NCI-H510A (cell line): ENCODE results near the gene PMM2.
"Not testable (repeated sequence)": the region's sequence is repeated elsewhere in the genome, so short reads cannot be mapped to it uniquely, and the experiment has no call there.

Experiments
- DNase-seq: peaks from one replicate; lab custom pipeline; 2025; lab: John Stamatoyannopoulos, UW

The PMM2 gene

GRCh38 chr16:8818504-8819270, 21.0 kb downstream of the PMM2 start:
- DNase-seq = no peak

- no peak for DNase-seq
Observed at GRCh38 chr16:8819411-8820034, 21.9 kb downstream of the PMM2 start.

- DNase-seq = no peak
Observed at GRCh38 chr16:8822403-8822802, 24.8 kb downstream of the PMM2 start.

- DNase-seq = no peak
Observed at GRCh38 chr16:8826278-8826879, 28.7 kb downstream of the PMM2 start.

- DNase-seq = no peak
Observed at GRCh38 chr16:8828541-8829165, 31.0 kb downstream of the PMM2 start.

- DNase-seq = no peak
Observed at GRCh38 chr16:8831450-8831849, 33.8 kb downstream of the PMM2 start.

GRCh38 chr16:8831871-8832716, 34.5 kb downstream of the PMM2 start:
- DNase-seq = no peak

- DNase-seq = no peak
Observed at GRCh38 chr16:8832717-8833105, 35.1 kb downstream of the PMM2 start.

- DNase-seq = not testable (repeated sequence)
Observed at GRCh38 chr16:8836797-8837196, 39.2 kb downstream of the PMM2 start.

- not testable (repeated sequence) for DNase-seq
Observed at GRCh38 chr16:8837594-8837993, 40.0 kb downstream of the PMM2 start.

GRCh38 chr16:8842016-8842415, 44.4 kb downstream of the PMM2 start:
- not testable (repeated sequence) for DNase-seq

GRCh38 chr16:8843296-8843695, 45.7 kb downstream of the PMM2 start:
- DNase-seq = not testable (repeated sequence)

- DNase-seq = no peak
Observed at GRCh38 chr16:8845699-8846298, 48.2 kb downstream of the PMM2 start.

GRCh38 chr16:8846401-8846932, 48.8 kb downstream of the PMM2 start:
- no peak for DNase-seq

GRCh38 chr16:8847145-8847544, 49.5 kb downstream of the PMM2 start:
- DNase-seq = no peak

- DNase-seq = no peak
Observed at GRCh38 chr16:8847623-8848022, 50.0 kb downstream of the PMM2 start.

- DNase-seq = no peak
Observed at GRCh38 chr16:8848231-8848938, 50.7 kb downstream of the PMM2 start.

GRCh38 chr16:8848939-8849391, 51.3 kb downstream of the PMM2 start:
- no peak for DNase-seq

GRCh38 chr16:8849411-8850011, 51.9 kb downstream of the PMM2 start:
- DNase-seq = no peak

GRCh38 chr16:8850279-8850885, 52.7 kb downstream of the PMM2 start:
- DNase-seq = no peak
